CD4-positive, alpha-beta T cell treated with Interleukin-1 beta for 1 hour (primary cell): ENCODE measurements around the gene CBL.
A peak's percentile ranks its signal among the peaks of the same experiment; 100 is the strongest.

ENCODE experiments used
- DNase-seq, 2 donors: peaks; one replicate each; pipeline ENCODE4 v3.0.0-alpha.2; 2020 to 2022

Gene CBL

DNA sequence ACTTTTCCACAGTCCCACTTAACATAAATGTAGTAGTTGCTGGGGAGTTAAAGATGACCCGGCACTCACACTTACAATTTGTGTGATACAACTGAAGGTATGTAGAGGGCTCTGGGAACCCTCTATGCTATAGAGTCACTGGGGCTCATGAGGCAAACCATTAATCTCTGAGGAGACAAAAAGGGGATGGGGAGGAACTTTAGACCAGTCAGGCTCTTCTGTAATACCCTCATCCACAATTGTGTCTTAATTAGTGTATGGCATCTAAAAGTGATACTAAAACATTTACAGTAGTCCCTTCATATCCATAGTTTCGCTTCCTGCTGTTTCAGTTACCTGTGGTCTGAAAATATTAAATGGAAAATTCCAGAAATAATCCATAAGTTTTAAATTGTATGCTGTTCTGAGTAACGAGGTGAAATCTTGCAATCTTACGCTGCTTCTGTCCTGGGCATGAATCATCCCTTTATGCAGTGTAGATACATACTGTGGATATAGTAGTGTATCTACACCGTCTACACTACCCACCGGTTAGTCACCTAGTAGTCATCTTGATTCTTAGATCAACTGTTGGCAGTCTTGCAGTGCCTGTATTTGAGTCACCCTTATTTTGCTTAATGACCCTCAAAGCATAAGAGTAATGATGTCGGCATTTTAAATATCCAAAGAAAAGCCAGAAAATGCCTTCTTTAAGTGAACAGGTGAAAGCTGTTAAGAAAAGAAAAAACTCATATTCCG, 12.2 kb downstream of the CBL start:
- no peak for DNase-seq

DNA sequence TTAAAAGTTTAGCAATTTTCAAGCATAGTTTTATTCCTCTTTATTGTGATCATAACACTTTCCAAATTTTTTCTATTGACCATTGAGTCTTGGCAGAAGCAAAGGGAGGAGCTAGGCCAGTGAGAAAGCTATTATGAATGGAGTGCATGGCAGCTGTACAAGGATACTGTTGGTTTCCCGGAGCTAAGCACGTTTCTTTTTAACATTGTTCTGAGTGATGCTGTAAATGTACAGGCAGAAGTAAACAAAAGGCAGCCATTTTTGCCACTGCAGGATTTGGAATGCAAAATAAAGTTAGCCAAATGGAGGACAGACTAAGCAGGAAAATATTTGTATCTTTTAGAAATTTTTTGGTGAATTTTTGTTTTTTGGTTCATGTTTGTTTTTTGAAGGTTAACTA, 16.2 kb downstream of the CBL start:
- no peak for DNase-seq

DNA sequence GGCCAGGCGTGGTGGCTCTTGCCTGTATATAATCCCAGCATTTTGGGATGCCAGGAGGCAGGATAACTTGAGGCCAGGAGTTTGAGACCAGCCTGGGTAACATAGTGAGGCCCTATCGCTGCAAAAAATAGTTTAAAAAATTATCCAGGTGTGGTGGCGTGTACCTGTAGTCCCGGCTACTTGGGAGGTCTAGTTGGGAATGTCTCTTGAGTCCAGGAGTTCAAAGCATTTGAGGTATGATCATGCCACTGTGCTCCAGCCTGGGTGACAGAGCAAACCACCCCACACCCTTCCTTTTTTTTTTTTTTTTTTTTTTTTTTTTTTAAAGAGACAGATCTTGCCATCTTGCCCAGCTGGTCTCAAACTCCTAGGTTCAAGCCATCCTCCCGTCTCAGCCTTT, 16.8 kb downstream of the CBL start:
- DNase-seq: no peak

DNA sequence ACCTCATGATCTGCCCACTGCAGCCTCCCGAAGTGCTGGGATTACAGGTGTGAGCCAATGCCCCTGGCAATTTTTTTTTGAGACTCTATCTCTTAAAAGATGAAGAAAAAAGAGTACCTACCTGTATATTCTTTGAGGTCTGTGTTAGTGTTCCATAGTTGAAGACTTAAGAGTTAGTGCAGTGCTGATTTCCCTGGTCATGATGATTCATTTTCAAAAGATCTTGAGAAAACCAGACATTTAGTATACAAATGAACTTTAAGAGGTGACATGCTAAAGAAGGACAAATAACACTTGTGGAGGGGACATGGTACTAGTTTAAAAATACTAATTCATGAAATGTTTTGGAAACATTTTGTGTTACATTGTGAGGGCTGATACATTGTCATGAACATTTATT, 17.7 kb downstream of the CBL start:
- no peak for DNase-seq

DNA sequence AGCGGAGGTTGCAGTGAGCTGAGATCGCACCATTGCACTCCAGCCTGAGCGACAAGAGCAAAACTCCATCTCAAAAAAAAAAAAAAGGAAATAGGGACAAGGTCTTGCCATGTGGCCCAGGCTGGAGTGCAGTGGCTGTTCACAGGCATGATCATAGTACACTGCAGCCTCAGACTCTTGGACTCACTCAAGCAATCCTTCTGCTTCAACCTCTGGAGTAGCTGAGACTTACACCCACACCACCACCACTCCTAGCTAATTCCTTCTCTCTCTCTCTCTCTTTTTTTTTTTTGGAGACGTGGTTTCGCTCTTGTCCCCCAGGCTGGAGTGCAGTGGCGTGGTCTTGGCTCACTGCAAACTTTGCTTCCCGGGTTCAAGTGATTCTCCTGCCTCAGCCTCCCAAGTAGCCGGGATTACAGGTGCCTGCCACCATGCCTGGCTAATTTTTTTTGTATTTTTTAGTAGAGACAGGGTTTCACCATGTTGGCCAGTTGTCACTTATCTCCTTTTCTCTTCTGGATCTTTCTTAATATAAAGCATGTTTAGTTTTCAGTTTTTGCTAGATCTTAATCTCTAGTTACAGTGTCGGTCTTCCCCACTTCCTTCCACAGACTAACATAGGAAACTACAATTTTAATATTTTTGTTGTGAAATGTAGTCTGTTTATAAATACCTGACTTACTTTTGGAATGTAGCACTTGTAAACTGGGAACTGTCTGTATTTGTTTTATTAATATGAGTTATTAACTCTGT, 22.6 kb downstream of the CBL start:
- peak in 1 of 2 donors; percentile 6 for DNase-seq

DNA sequence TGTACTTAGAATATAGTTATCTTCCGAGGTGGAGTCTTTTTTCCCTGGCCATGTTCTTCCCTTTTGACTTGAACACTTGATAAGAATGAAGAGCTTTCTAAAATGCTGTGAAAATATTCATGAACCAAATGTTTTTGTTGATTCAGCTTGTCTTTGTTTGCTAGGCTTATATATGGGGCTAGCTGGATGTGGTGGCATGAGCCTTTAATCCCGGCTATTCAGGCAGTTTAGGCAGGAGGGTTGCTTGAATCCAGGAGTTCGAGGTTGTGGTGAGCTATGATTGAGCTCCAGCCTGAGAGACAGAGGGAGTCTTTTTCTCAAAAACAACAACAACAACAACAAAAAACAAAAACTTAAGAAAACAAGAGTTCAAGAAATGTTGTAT, 23.1 kb downstream of the CBL start:
- no peak for DNase-seq

DNA sequence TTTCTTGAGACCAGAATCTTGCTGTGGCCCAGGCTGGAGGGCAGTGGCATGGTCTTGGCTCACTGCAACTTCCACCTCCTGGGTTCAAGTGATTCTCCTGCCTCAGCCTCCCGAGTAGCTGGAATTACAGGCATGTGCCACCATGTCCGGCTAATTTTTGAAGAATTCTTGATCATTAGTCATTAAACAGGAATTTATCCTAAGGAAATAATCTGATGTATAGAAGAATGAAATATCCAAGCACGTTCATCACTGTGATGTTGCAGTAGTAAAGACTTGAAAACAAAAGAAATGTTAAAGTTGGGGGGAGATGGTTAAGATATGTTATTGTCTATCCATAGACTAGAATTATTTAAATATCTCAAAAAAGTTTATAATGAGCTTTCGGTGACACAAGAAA, 23.6 kb downstream of the CBL start:
- DNase-seq: no peak

DNA sequence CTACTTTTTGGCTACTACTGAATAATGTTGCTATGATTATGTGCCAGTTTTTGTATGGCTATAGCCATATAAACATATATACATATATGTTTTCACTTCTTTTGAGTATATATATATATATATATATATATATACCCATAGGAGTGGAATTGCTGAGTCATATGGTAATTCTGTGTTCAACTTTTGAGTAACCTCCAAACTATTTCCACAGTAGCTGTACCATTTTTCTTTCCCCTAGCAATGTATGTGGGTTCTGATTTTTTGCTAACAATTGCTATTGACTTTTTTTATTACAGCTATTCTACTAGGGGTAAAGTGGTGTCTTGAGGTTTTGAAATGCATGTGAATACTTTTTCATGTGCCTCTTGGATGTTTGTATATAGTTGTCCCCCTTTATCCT, 30.4 kb downstream of the CBL start:
- no peak for DNase-seq

DNA sequence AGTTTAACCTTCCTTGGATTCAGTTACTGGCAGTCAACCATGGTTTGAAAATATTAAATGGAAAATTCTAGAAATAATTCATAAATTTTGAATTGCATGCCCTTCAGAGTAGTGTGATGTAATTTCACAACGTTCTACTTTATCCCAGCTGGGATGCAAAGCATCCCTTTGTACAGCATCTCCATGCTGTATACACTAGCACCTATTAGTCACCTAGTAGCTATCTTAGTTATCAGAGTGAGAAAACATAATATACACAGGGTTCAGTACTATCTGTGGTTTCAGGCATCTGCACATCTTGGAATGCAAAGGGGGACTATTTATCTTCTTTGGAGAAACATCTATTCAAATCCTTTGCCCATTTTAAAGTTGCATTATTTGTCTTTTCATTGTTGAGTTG, 30.8 kb downstream of the CBL start:
- DNase-seq: no peak

DNA sequence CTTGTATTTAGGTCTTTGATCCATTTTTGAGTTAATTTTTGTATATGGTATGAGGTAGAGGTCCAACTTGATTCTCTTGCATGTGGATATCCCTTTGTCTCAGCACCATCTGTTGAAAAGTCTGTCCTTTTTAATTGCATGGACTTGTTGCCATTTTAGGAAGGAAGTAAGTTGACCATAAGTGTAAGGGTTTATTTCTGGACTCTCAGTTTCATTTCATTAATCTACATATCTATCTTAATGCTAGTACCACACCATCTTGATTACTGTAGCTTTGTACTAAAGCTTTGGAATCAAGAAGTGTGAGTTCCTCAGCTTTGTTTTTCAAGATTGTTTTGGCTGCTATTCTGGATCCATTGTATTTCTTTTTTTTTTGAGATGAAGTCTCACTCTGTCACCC, 31.4 kb downstream of the CBL start:
- DNase-seq: no peak

DNA sequence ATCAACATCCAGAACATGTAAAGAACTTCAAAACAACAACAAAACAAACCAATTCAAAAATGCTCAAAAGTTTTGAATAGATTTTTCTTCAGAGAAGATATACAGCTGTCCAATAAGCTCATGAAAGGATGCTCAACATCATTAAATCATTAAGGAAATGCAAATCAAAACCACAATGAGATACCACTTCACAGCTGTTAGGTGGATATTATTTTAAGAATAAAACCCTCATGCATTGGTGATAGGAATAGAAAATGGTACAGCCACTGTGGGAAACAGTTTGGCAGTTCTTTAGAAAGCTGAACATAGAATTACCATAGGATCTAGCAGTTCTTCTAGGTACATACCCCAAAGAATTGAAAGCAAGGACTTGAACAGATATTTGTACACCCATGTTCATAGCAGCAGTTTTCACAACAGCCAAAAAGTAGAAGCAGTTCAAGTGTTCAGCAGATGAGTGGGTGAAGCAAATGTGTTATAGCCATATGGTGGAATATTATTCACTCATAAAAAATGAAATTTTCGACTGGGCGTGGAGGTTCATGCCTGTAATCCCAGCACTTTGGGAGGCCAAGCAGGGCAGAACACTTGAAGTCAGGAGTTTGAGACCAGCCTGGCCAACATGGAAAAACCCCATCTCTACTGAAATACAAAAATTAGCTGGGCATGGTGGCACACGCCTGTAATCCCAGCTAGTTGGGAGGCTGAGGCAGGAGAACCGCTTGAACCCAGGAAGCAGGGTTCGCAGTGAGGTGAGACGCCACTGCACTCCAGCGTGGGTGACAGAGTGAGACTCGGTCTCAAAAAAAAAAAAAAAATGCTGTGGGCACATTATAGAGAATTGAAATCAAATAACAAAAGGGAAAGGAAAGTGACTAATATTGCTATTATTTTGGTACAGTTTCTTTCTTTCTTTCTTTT, 42.9 kb downstream of the CBL start:
- DNase-seq: no peak

DNA sequence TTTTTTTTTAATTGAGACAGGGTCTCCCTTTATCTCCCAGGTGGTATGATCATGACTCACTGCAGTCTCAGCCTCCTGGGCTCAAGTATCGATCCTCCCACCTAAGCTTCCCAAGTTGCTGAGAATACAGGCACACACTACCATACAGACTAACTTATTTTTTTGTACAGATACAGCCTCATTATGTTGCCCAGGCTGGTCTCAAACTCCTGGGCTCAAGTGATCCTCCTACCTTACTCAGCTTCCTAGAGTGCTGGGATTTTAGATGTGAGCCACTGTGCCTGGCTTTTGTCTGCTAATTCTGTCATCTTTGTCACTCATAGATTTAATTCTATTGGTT, 43.5 kb downstream of the CBL start:
- DNase-seq: no peak

DNA sequence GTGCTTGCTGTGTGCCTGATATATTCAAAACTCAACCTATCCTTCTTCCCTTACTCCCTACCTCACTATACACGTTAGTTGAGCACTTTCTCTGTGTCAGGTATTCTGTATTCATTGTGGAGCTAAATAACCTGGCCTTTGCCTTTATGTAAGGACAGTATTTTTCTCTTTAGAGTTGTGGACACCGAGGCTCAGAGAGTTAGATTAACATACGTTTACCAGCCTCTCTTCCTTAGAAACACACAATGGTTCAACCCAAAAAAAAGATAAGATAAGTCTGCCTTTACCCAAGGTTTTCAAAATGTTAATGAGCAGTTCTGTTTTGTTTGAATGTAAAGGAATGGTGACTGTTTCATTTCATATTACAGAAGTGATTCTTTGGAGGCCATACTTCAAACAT, 45.0 kb downstream of the CBL start:
- DNase-seq: no peak

DNA sequence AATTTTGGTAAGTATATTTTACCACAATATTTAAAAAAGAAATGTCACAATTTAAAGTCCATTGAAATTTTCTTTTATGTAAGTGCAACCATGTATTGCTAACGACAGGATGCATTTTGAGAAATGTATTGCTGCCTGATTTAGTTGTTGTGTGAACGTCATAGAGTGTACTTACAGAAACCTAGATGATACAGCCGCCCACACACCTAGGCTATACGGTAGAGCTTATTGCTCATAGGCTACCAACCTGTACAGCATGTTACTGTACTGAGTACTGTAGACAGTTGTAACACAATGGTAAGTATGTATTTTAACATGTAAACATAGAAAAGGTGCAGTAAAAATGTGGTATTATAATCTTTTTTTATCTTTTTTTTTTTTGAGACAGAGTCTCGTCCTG, 48.1 kb downstream of the CBL start:
- DNase-seq: no peak

DNA sequence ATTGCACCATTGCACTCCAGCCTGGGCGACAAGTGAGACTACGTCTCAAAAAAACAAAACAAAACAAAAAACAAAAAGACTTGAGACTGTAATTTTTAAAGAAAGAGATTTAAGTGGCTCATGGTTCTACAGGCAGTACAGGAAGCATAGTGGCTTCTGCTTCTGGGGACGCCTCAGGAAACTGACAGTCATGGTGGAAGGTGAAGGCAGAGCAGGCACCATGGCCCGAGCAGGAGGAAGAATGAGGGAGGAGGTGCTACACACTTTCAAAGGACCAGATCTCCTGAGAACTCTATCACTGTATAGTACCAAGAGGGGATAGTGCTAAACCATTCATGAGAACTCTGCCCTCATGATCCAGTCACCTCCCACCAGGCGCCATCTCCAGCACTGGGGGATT, 52.0 kb downstream of the CBL start:
- DNase-seq: peak in 1 of 2 donors; percentile 7

DNA sequence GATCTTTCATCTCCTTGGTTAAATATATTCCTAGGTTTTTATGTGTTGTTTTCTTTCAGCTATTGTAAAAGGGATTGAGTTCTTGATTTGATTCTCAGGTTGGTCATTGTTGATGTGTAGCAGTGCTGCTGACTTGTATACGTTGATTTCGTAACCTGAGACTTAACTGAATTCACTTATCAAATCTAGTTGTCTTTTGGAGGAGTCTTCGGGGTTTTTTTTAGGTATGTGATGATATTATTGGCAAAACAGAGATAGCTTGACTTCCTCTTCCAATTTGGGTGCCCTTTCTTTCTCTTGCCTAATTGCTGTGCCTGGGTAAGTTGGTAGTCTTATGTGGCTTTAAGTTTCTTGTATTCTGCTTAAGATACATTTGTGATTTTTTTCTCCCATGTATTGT, 52.8 kb downstream of the CBL start:
- DNase-seq: no peak

DNA sequence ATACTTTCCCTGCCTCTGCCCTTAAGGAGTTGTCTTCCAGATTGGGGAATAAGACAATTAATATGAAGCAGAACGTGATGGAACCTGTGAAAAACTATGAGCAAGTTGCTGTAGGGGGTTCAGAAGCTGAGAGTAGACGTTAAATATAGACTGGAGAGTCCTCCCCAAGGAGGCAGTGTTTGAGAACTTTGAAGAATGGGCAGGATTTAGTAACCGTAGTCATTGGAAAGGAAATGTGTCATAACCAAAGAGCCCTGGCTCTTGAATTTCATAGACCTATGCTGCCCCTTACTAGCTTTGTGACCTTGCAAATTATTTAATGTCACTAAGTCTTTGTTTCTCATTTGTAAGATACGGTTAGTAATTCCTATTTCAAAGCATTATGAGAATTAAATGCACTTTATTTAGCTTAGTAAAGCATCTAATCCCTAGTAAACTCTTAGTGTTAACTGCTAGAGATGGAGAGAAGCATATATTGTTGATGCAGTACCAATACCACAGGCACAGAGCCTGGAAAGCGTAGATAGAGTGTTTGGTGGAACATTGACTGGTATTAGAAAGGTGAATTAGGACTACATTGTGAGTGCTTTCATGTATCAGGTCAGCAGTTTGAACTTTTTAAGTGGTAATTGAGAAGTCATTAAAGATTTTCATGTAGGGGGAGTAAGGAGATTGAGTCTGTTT, 56.7 kb downstream of the CBL start:
- peak in 1 of 2 donors; percentile 32 for DNase-seq

DNA sequence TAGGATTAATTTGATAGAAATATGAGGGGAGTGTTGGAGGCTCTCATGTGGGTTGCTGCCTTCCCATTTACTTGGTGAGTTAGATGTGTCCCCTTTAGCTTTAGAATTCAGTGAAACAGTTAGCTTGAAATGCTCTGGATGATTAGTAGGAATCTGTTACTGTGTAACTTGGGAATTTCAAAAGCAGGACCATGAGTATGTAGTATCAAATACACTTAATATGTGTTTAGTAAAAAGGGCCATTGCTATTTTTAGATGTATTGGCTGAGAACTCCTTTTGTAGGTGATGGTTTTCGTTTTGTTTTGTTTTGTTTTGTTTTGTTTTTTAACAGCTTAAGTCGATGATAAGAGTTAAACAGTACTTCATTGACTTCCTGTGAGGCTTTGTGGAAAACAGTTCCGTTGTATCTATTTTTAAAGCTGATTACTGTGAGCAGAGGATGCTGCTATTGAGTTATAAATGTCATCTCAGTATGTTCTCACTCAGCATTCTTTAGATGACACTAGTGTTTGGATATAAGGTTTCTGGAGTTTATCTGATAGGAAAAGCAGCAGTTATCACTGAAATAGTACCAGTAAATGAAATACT, 57.3 kb downstream of the CBL start:
- peak in 1 of 2 donors; percentile 50 for DNase-seq

DNA sequence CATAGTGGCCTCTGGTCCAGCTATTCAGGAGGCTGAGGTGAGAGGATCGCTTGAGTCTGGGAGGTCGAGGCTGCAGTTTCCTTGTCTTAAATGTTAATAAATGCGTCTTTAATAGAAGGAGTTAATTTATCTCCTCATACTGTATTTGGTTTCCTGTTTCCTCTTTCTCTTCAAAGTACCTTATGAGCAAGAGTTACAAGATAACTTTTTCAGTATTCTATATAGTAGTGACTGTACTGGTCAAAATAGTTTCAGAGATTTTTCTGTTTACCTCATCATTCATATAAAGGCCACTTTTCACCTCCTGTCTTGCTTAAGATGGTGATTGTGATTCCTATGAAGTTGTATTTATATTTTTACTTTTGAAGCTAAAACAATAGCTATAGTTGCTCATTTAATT, 59.9 kb downstream of the CBL start:
- DNase-seq: no peak

DNA sequence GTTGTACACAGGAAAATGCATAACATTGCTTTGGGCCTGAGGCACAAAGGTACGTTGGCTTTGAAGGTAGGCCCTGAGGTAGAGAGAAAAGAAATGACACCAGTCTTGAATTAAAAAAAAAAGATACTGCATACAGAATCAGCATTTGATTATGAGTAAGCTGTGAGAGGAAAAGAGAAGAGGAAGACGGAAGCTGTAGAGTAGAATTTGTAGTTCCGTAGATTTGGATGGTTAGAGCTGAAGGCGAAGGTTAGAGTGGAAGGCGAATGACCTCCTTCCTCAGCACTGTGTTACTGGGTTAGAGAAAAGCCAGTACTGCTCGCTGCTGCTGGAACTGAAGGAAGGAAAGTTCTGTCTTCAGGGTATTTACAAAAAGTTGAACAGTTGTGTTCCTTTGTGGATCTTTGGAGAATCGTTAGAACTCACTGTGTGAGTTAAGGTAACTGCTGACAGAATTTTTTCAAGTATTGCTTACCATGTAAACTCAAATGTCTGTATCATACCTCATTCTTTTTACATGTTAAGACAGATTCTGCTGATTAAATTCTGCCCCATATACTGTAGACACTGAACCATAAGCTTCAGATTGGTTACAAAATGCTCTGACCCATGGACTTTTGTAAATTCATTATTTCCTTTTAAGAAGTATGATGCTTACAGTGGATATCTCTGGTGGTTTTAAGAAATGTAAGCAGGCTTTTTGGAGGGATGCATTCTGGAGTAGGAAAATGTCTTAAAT, 60.5 kb downstream of the CBL start:
- no peak for DNase-seq

DNA sequence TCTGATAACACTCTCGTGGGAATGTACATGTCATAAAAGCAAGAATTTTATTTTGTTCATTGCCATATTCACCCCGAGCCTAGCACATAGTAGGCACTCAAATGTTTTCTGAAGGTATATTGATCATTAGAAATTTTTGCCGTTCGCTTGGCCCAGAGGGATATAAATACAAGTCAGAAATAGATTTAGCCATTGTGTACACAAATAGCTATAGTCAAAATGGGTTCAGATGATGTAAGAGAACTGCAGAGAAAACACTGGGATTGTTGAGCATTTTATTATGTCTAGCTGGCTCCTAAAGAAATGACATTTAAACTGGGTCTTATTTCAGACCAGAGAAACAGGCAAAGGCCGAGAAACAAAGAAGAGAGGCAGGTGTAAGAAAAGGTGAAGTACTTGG, 61.5 kb downstream of the CBL start:
- DNase-seq: no peak

DNA sequence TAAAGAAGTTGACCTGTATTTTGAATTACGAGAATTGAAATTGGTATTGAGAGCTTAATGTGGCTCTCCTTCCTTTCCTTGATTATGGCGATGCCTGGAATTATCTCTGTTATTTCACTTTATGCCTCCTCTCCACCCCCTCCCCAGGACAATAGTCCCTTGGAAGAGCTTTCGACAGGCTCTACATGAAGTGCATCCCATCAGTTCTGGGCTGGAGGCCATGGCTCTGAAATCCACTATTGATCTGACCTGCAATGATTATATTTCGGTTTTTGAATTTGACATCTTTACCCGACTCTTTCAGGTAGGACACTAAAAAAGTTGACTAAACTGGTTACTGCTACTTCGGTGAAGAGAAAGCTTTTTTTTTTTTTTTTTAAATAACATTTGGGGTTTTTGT, 67.6 kb downstream of the CBL start:
- DNase-seq: no peak
